ENCODE data around the gene EPHA6. TPM values are rescaled to one million over a fixed set of nuclear protein-coding genes. Genes with fewer than 3 reads are reported as not detected.
A peak's percentile ranks its signal among the peaks of the same experiment; 100 is the strongest.

The EPHA6 gene
- total RNA-seq, 1 experiment from 2014 or later, result 1.2 TPM

DNA sequence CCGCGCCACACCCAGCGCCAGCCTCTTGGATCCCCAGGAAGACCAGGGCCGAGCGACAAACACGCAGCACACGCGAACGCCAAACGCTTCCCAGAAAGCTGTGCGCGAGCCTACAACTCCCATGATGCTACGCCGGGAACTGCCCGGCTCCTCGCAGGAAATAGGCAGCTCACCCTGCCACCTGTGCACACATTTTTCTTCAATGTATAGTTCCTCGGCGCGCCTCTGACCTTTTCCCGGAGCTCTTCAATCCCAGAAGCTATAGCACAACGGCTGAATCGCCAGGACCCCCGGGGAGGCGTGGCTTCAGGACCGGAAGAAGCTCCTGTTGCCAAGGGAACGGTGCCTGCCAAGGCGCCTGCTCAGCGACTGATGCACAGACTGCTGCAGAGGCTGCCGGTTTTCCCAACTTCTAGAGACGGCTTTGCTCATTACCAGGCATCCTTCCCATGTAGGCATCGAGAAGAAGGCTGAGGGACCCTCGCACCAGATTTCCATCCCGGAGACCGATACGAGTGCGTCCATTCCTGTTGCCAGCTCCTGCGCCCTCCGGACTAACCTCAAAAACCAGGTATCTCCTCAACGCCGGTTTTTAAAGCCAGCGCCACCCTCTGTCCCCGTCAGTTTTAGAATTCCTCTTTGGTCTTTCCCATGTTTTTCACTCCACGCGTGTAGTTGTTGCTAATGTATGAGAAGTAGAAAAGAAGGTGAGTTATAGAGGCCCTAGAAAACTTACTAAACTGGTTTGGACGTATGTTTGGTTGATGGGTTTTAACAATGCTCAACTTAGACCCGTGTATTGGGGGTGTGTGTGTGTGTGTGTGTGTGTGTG, 950.2 kb downstream of the EPHA6 start, which contains the start of gene ARL6:
TSS of gene ARL6 (plus strand) at position 352 of the 832 bp plus-strand sequence. CDS start 3,350 bp downstream, outside the sequence.
- POLR2A ChIA-PET (ENCODE audit: unreplicated experiment), result interaction anchor here (0.6 kb wide), 1 partner anchor 728 kb away, joined by 4 read pairs; no protein-coding TSS in a partner anchor

DNA sequence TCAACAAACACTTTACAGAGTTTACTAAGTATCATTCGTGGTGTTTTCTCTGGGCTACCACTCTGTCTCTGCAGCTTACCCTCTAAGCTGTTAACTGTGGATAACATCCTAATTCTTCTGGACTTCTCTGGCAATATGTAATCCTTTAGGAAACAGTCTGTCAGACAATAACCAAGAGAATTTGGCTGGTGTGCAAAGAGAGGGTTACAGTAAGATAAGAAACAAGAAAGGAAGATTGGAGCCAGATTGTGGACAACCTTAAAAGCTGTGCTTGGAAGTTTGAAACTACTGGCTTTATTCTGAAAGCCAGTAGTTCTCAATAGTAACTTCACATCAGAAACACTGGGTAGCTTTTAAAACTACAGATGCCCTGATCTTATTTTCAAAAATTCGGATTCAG, 950.9 kb downstream of the EPHA6 start:
- BruUV-seq (replicated peaks), result TSS peak; percentile 51
- H3F3A ChIP-seq (ENCODE audit: insufficient read depth, low read depth), result peaks cover 12% of the 10 kb centered on the region; the same call in 1 of the 2 replicates
- no peaks in the 10 kb centered on the region for H3K9me2 ChIP-seq (ENCODE audit: insufficient read depth)
- H2AFZ ChIP-seq, result peak overlapping the region; percentile 99
- DNase-seq, result no peak
- ChIA-PET CTCF (no interaction called here), POLR2A (ENCODE audit: unreplicated experiment) (no interaction called here)
- intact Hi-C loops (cut with micrococcal nuclease; ENCODE audit: unreplicated experiment), result no loop called here
- H3K4me2 ChIP-seq, result peak overlapping the region; percentile 86
- no peaks in the 10 kb centered on the region for H4K20me1 ChIP-seq (ENCODE audit: insufficient read depth)
- H3K27ac ChIP-seq, result no peak overlapping the region
- 0 out of 2 replicates have a peak, but pooled peaks cover 8% of the 10 kb centered on the region for H3K36me3 ChIP-seq (ENCODE audit: low read depth)
- peaks cover 19% of the 10 kb centered on the region for H3K79me2 ChIP-seq (ENCODE audit: low read depth)
- H3K27me3 ChIP-seq (ENCODE audit: insufficient read depth, low read depth), result no peaks in the 10 kb centered on the region
- H3K9me3 ChIP-seq (ENCODE audit: insufficient read depth, low read depth), result peaks cover 3% of the 10 kb centered on the region; the same call in 1 of the 2 replicates
- peaks cover 22% of the 10 kb centered on the region for H3K4me1 ChIP-seq (replicated peaks; ENCODE audit: insufficient read depth)
- peak overlapping the region; percentile 69 for H3K4me3 ChIP-seq
- TF ChIP-seq, protein P1, sequence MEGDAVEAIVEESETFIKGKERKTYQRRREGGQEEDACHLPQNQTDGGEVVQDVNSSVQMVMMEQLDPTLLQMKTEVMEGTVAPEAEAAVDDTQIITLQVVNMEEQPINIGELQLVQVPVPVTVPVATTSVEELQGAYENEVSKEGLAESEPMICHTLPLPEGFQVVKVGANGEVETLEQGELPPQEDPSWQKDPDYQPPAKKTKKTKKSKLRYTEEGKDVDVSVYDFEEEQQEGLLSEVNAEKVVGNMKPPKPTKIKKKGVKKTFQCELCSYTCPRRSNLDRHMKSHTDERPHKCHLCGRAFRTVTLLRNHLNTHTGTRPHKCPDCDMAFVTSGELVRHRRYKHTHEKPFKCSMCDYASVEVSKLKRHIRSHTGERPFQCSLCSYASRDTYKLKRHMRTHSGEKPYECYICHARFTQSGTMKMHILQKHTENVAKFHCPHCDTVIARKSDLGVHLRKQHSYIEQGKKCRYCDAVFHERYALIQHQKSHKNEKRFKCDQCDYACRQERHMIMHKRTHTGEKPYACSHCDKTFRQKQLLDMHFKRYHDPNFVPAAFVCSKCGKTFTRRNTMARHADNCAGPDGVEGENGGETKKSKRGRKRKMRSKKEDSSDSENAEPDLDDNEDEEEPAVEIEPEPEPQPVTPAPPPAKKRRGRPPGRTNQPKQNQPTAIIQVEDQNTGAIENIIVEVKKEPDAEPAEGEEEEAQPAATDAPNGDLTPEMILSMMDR (conservative IDR thresholded peaks at IDR 0.05), result no peak
- TF ChIP-seq EZH2 (IDR thresholded peaks at IDR 0.05; ENCODE audit: low read depth), result no peak

More for the DNA sequence above, 950.2 kb downstream of the EPHA6 start, which contains the start of gene ARL6:
- no peak for TF ChIP-seq EZH2 (IDR thresholded peaks at IDR 0.05; ENCODE audit: low read depth)
- TF ChIP-seq, protein P1 (conservative IDR thresholded peaks at IDR 0.05), result no peak; the same call in 1 of the 2 replicates
- peak; percentile 85 to 89 for DNase-seq
- H3K79me2 ChIP-seq (ENCODE audit: low read depth), result peaks cover 19% of the 10 kb centered on the region
- H4K20me1 ChIP-seq (ENCODE audit: insufficient read depth), result no peaks in the 10 kb centered on the region
- intact Hi-C loops (cut with micrococcal nuclease; ENCODE audit: unreplicated experiment), result loop anchor here (1.0 kb wide), 1 partner anchor 207 kb away; no protein-coding TSS in a partner anchor
- peaks cover 12% of the 10 kb centered on the region; the same call in 1 of the 2 replicates for H3F3A ChIP-seq (ENCODE audit: insufficient read depth, low read depth)
- H3K27ac ChIP-seq, result peak within 1 kb of the TSS; percentile 28
- H3K4me2 ChIP-seq, result peak within 1 kb of the TSS; percentile 86
- CTCF ChIA-PET, result interaction anchor here (1.0 kb wide), 3 partner anchors 45 to 257 kb away, joined by 3 read pairs; partner anchors contain the start of gene CRYBG3
- no peaks in the 10 kb centered on the region; the same call in 1 of the 2 replicates for H3K9me2 ChIP-seq (ENCODE audit: insufficient read depth)
- H3K4me1 ChIP-seq (replicated peaks; ENCODE audit: insufficient read depth), result peaks cover 22% of the 10 kb centered on the region
- BruUV-seq (replicated peaks), result no TSS peak
- H2AFZ ChIP-seq, result peak within 1 kb of the TSS; percentile 99
- no peaks in the 10 kb centered on the region for H3K27me3 ChIP-seq (ENCODE audit: insufficient read depth, low read depth)
- peak within 1 kb of the TSS; percentile 69 for H3K4me3 ChIP-seq
- H3K36me3 ChIP-seq (ENCODE audit: low read depth), result 0 out of 2 replicates have a peak, but pooled peaks cover 4% of the 10 kb centered on the region
- peaks cover 3% of the 10 kb centered on the region; the same call in 1 of the 2 replicates for H3K9me3 ChIP-seq (ENCODE audit: insufficient read depth, low read depth)

DNA sequence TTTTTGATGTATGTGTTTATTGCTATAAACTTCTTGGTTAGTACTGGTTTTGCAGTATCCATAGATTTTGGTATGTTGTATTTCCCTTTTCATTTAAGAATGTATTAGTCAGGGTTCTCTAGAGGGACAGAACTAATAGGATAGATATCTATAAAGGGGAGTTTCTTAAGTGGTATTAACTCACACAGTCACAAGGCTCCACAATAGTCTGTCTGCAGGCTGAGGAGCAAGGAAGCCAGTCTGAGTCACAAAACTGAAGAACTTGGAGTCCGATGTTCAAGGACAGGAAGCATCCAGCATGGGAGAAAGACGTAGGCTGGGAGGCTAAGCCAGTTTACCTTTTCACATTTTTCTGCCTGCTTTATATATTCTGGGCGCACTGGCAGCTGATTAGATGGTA, 958.5 kb downstream of the EPHA6 start:
- Histone ChIP-seq H3K79me2 (ENCODE audit: low read depth) (no peaks in the 10 kb centered on the region), H3K27ac (no peak overlapping the region), H3K9me2 (ENCODE audit: insufficient read depth) (no peaks in the 10 kb centered on the region), H2AFZ (no peak overlapping the region), H3K4me3 (no peak overlapping the region), H3K4me2 (no peak overlapping the region), H3K27me3 (ENCODE audit: insufficient read depth, low read depth) (no peaks in the 10 kb centered on the region), H3K36me3 (ENCODE audit: low read depth) (0 out of 2 replicates have a peak, but pooled peaks cover 8% of the 10 kb centered on the region), H3F3A (ENCODE audit: insufficient read depth, low read depth) (no peaks in the 10 kb centered on the region), H4K20me1 (ENCODE audit: insufficient read depth) (no peaks in the 10 kb centered on the region), H3K9me3 (ENCODE audit: insufficient read depth, low read depth) (no peaks in the 10 kb centered on the region; the same call in 1 of the 2 replicates), H3K4me1 (replicated peaks; ENCODE audit: insufficient read depth) (no peaks in the 10 kb centered on the region)
- BruUV-seq (replicated peaks), result no TSS peak
- ChIA-PET CTCF (no interaction called here), POLR2A (ENCODE audit: unreplicated experiment) (no interaction called here)
- intact Hi-C loops (cut with micrococcal nuclease; ENCODE audit: unreplicated experiment), result no loop called here
- TF ChIP-seq EZH2 (IDR thresholded peaks at IDR 0.05; ENCODE audit: low read depth), result no peak
- TF ChIP-seq, protein P1 (conservative IDR thresholded peaks at IDR 0.05), result no peak
- no peak for DNase-seq
